HUES64 (cell line): Measurements from ENCODE around the gene OAT.

Source experiments
- H3K27ac ChIP-seq: 2 replicates; pipeline ENCODE4 v1.7.0; 2013; ENCODE audit warnings: low read depth, low read length, inconsistent platforms
- H3K27me3 ChIP-seq: 2 replicates; pipeline ENCODE4 v1.6.1; 2013; ENCODE audit warnings: mild to moderate bottlenecking, low read length; ENCODE audit not compliant: insufficient read depth
- H3K36me3 ChIP-seq: 2 replicates; pipeline ENCODE4 v1.6.1; 2013; ENCODE audit warnings: mild to moderate bottlenecking, low read length; ENCODE audit not compliant: insufficient read depth
- H3K4me1 ChIP-seq: 2 replicates; pipeline ENCODE4 v1.6.1; 2013; ENCODE audit warnings: mild to moderate bottlenecking, low read length, moderate library complexity; ENCODE audit not compliant: insufficient read depth
- H3K4me3 ChIP-seq: 2 replicates; pipeline ENCODE4 v1.5.1; 2013; ENCODE audit warnings: mild to moderate bottlenecking, low read length, moderate library complexity
- H3K9ac ChIP-seq: 2 replicates; pipeline ENCODE4 v1.6.1; 2013; ENCODE audit warnings: mild to moderate bottlenecking, low read depth, low read length
- H3K9me3 ChIP-seq: 2 replicates; pipeline ENCODE4 v1.6.1; 2013; ENCODE audit warnings: low read depth, low read length; ENCODE audit not compliant: insufficient read depth
- WGBS: fragments of 150-250, 120-280 bp; methylation state at CpG from one replicate; pipeline ENCODE4 v1.1.7; 2013; ENCODE audit warnings: missing lambda C conversion rate; 5-methylcytosine and 5-hydroxymethylcytosine counted together

Gene OAT

DNA sequence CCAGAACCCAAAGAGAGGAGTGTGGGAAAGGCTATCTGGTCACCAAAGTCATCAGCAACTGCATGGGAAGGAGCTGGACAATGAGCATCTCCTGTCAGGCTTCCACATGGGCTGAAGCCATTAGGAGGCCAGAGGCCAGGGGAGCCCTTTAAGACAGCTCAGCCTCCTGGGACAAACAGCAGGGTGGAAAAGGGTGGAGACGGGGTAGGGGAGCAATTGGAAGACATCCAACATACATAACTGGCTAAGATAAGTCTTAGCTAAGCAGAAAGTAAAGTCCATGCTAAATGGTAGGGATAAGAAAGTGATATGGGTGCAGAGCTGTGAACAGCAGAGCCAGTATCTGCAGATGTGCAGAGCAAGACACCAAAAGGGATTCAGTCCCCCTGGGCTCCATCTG, 1.5 kb upstream of the OAT start:
- no peak overlapping the region for H3K4me3 ChIP-seq

DNA sequence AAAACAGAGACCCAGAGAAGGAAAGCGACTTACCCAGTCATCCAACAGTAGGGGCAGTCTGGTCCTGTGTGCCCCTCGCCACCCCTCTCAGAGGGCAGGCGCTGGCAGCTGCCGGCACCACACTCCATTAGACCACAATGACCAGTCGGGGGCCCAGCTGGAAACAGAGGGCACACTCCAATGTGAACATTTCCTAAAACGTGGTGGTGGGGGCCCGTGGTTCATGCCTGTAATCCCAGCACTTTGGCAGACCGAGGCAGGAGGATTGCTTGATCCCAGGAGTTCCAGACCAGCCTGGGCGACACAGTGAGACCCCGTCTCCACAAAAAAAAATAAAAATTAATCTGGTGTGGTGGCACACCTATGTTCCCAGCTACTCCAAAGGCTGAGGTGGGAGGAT, 912 bp upstream of the OAT start:
- Histone ChIP-seq H3K9ac (no peak overlapping the region), H3K4me1 (0 out of 2 replicates have a peak, but pooled peaks cover 7% of the 10 kb centered on the region)

More for the DNA sequence above, 1.5 kb upstream of the OAT start:
- Histone ChIP-seq H3K9me3 (no peaks in the 10 kb centered on the region), H3K4me1 (0 out of 2 replicates have a peak, but pooled peaks cover 7% of the 10 kb centered on the region), H3K27ac (no peak overlapping the region), H3K36me3 (no peaks in the 10 kb centered on the region), H3K27me3 (peaks cover 37% of the 10 kb centered on the region; the same call in 1 of the 2 replicates), H3K9ac (no peak overlapping the region)
- WGBS: 100% methylated on average over 1 of the region's 1 CpG

DNA sequence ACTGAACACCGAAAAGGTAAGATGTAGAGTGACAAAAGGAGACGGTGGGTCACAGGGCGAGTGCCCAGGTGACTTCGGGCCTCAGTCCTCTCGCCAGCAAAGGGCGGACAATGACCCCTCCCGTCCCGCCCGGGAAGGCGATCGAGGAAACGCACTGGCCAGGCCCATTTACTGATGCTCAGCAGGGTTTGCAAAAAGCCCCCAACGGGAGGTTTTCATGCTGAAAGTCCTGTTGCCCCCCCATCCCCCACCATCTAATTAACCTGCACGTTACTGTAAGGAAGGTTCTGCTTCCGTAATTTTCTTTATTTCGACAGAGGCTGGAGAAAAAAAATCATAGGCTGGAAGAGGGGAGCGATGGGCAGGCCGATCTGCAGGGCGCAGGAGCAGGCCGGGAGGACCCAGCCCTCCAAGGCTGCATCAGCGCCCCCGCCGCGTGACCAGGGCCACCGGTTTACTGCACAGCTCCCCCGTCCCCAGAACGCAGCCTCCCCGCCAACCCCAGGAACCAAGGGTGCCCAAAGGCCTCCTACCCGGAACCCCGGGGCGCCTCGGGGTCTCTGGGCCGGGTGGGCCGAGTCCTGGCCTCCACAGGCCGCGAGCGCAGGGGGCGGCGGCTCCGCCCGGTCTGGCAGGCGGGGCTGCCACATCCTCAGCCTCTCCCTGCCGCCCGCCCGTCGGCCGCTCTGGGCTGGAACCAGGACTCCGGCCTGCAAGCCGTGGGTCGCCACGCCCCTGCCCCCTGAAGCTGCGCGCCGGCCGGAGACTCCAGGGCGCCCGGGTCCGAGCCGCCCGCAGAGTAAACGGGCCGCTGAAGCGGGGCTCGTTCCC, 613 bp downstream of the OAT start:
- H3K27ac ChIP-seq: no peak overlapping the region; the same call in 1 of the 2 replicates
- peak overlapping the region; percentile 75 for H3K4me3 ChIP-seq
- H3K27me3 ChIP-seq: peaks cover 37% of the 10 kb centered on the region; the same call in 1 of the 2 replicates
- H3K36me3 ChIP-seq: no peaks in the 10 kb centered on the region
- H3K9me3 ChIP-seq: no peaks in the 10 kb centered on the region
- H3K4me1 ChIP-seq: no peaks in the 10 kb centered on the region
- 1% methylated on average over 62 of the region's 64 CpGs for WGBS
- H3K9ac ChIP-seq: peak overlapping the region; percentile 59

More for the DNA sequence above, 912 bp upstream of the OAT start:
- H3K27ac ChIP-seq: no peak overlapping the region
- peaks cover 37% of the 10 kb centered on the region; the same call in 1 of the 2 replicates for H3K27me3 ChIP-seq
- H3K9me3 ChIP-seq: no peaks in the 10 kb centered on the region
- no peaks in the 10 kb centered on the region for H3K36me3 ChIP-seq
- 88% methylated on average over 10 of the region's 10 CpGs for WGBS
- peak overlapping the region; percentile 75; the same call in 1 of the 2 replicates for H3K4me3 ChIP-seq

DNA sequence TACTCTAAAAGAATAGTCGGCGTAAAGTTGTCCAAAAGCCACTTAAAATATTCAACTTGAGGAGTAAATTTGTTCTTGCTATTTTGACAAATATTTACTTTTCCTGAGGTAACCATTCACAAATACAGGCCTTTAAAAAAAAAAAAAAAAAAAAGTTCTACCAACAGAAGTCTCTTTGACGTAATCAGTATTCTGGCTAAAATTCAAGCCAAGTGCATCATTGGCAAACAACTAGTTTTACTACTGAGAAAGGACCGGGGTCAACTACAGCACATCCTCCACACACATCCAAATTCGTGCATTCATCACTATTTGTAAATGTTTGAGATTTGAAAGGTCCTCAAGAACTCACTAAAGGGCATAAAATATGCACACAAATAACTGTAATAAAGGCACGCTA, 2.0 kb downstream of the OAT start:
- WGBS: 88% methylated on average over 3 of the region's 6 CpGs
- H3K4me3 ChIP-seq: no peak overlapping the region; the same call in 1 of the 2 replicates
- no peaks in the 10 kb centered on the region for H3K9me3 ChIP-seq
- no peak overlapping the region for H3K9ac ChIP-seq
- H3K27me3 ChIP-seq: peaks cover 31% of the 10 kb centered on the region; the same call in 1 of the 2 replicates
- H3K36me3 ChIP-seq: no peaks in the 10 kb centered on the region
- no peak overlapping the region for H3K27ac ChIP-seq
- H3K4me1 ChIP-seq: no peaks in the 10 kb centered on the region

DNA sequence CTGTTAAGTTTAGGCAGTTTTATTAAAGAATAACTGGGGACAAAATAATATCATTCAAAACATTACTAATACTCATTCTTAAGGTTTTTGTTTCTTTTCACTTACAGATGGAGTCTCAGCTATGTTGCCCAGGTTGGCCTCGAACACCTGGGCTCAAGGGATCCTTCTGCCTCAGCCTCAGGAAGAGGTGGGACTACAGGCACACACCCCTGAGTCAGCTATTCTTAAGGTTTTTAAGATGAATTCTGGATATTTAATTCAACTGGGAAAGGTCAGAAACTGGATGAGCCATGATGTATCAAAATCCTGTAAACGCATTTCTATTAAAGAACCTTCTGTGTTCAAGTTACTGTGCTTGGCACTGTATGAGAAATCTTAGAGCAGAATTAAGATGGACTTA, 3.5 kb downstream of the OAT start:
- Histone ChIP-seq H3K27ac (no peak overlapping the region), H3K4me1 (no peaks in the 10 kb centered on the region), H3K4me3 (no peak overlapping the region), H3K9ac (no peak overlapping the region), H3K9me3 (no peaks in the 10 kb centered on the region), H3K36me3 (peaks cover 8% of the 10 kb centered on the region; the same call in 1 of the 2 replicates), H3K27me3 (peaks cover 16% of the 10 kb centered on the region; the same call in 1 of the 2 replicates)
- WGBS: 92% methylated on average over 2 of the region's 2 CpGs

DNA sequence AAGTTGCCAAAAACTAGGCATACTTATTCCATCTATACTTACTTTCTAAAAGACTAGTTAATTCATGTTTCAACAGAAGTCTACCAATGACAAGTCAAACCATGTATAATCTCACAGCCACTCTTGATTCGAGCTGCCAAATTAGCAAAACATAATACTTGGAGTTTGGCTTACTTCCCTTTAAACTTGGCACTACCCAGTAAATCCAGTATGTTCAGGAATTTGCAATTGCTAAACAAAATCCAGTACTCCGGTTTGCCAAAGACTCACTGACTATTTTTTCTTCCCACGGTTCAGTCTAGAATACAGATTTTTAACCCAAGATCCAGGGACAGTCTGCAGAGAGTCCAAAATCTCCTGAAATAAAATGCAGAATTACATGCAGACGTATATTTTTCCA, 4.6 kb downstream of the OAT start:
- 92% methylated on average over 4 of the region's 4 CpGs for WGBS
- no peak overlapping the region for H3K4me3 ChIP-seq
- no peaks in the 10 kb centered on the region for H3K4me1 ChIP-seq
- H3K27ac ChIP-seq: no peak overlapping the region
- H3K9me3 ChIP-seq: no peaks in the 10 kb centered on the region
- H3K9ac ChIP-seq: no peak overlapping the region
- H3K27me3 ChIP-seq: peaks cover 7% of the 10 kb centered on the region; the same call in 1 of the 2 replicates
- H3K36me3 ChIP-seq: peaks cover 16% of the 10 kb centered on the region

DNA sequence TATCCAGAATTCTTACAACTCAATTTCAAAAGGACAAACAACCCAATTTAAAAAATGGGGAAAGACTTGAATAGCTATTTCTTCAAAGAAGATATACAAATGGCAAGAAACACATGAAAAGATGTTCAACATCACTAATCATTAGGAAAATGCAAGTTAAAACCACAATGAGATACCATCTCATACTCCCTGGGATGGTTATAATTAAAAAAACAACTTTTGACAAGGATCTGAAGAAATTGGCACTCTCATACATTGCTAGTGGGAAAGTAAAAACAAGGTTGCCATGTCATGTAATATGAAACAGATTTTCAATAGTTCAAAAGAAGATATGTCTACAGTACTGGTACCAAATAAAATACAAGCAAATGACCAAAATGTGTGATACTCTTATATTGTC, 9.0 kb downstream of the OAT start:
- Histone ChIP-seq H3K9me3 (no peaks in the 10 kb centered on the region), H3K4me1 (no peaks in the 10 kb centered on the region), H3K4me3 (no peak overlapping the region), H3K27ac (no peak overlapping the region), H3K27me3 (no peaks in the 10 kb centered on the region), H3K9ac (no peak overlapping the region), H3K36me3 (peaks cover 52% of the 10 kb centered on the region)

DNA sequence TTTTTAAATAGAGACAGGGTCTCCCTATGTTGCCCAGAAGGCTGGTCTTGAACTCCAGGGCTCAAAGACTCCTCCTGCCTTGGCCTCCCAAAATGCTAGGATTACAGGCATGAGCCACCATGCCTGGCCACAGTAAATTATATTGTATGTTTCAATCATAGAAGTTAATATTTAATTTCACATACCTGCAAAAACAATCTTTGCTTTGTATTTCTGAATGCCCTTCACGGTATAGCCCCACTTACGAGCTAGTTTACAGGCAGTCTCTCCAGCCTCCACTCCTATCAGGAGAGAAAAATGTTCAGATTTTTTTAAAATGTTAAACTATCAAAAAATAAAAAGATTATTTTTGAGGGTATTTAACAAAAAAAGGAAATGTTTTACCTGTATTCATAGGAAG, 10.4 kb downstream of the OAT start:
- Histone ChIP-seq H3K9me3 (no peaks in the 10 kb centered on the region), H3K4me1 (no peaks in the 10 kb centered on the region), H3K27me3 (no peaks in the 10 kb centered on the region), H3K9ac (no peak overlapping the region), H3K4me3 (no peak overlapping the region), H3K27ac (no peak overlapping the region), H3K36me3 (peaks cover 58% of the 10 kb centered on the region)
- no CpG with 5 or more reads among the region's 2 CpGs for WGBS

DNA sequence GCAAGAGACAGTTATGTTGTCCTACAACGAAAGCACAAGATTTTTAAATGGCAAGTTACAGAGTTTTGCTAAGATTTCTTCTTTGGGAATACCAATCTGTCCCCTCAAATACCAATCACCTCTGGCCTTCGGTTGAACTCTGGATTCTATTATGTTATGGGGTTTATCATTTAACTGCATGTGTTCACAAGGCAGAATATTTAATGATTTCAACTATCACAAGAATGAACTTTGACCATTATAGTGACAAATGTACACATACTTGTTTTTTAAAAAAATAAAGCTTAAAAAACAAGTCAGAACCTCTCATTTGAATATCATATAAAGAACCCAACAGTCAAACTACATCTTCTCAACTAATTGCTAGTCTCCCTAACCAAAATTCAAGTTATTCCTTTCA, 11.3 kb downstream of the OAT start:
- H3K4me1 ChIP-seq: no peaks in the 10 kb centered on the region
- H3K9ac ChIP-seq: no peak overlapping the region
- peaks cover 66% of the 10 kb centered on the region for H3K36me3 ChIP-seq
- no peaks in the 10 kb centered on the region for H3K9me3 ChIP-seq
- WGBS: 82% methylated on average over 1 of the region's 2 CpGs
- H3K27me3 ChIP-seq: no peaks in the 10 kb centered on the region
- H3K4me3 ChIP-seq: no peak overlapping the region
- H3K27ac ChIP-seq: no peak overlapping the region

DNA sequence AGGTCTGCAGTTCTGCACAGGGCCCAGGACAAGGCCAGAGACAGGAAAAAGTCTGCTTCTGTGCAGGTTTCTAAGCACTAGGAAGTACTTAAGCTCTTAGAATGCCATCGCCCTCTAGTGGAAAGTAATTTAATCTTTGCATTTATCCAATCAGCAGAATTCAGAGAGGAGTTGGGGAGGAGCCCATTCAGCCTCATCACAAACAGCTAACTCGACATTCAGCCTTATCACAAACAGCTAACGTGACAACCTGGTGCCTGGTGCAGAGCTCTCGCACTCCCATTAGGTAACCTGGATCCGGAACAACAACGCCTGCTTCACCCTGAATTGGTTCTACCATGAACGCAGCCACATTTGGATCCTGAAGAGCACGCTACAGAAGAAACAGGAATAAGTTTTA, 15.2 kb downstream of the OAT start:
- Histone ChIP-seq H3K36me3 (peaks cover 75% of the 10 kb centered on the region), H3K9ac (no peak overlapping the region), H3K27ac (no peak overlapping the region), H3K9me3 (no peaks in the 10 kb centered on the region), H3K4me1 (no peaks in the 10 kb centered on the region), H3K4me3 (no peak overlapping the region), H3K27me3 (no peaks in the 10 kb centered on the region)
- 55% methylated on average over 8 of the region's 8 CpGs for WGBS

DNA sequence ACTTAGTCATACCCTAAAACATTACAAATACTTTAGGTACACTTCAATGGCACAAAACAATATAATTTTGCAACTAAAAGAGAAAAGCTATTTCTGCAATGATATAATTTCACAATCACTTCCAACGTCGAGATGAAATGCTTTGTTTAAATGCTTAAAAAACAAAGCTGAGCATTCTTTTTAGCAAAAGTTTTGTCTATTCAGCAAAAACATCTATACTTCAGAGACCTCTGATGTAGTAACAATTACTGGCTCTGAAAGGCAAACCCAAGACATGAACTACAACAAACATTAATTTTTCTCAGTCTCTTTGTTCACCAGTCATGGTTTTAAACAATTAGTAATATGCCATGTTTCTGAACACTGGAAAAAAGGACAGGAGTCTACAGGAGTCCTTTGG, 16.4 kb downstream of the OAT start:
- H3K36me3 ChIP-seq: peaks cover 72% of the 10 kb centered on the region
- no peak overlapping the region for H3K27ac ChIP-seq
- WGBS: 97% methylated on average over 2 of the region's 2 CpGs
- H3K4me1 ChIP-seq: no peaks in the 10 kb centered on the region
- no peak overlapping the region for H3K9ac ChIP-seq
- no peaks in the 10 kb centered on the region for H3K27me3 ChIP-seq
- H3K4me3 ChIP-seq: no peak overlapping the region
- no peaks in the 10 kb centered on the region for H3K9me3 ChIP-seq
